HepG2 (cell line): ENCODE measurements around the gene FBXW12. TPM values are rescaled to one million over a fixed set of nuclear protein-coding genes. Genes with fewer than 3 reads are reported as not detected.
"Not testable (repeated sequence)": the region's sequence is repeated elsewhere in the genome, so short reads cannot be mapped to it uniquely, and the experiment has no call there.

ENCODE experiments used
- ATAC-seq: fragments of 200-7000 bp; cut with Tn5 transposase; 3 replicates; pipeline ENCODE4 v1.9.1; 2020; ENCODE audit warnings: mild to moderate bottlenecking, moderate library complexity
- BruUV-seq: library from RNA; stranded (reverse); fragments of 400-500 nt; replicated peaks from 2 replicates; lab custom pipeline; 2021; lab: Mats Ljungman, UMichigan
- CTCF ChIA-PET: fragments of 300-600 bp; formaldehyde crosslinking; extraction: SDS; loops from one replicate; lab custom pipeline; 2021; ENCODE audit warnings: low total read pairs, inconsistent platforms, low intra/inter-chr PET ratio; lab: Yijun Ruan, JAX
- POLR2A ChIA-PET: fragments of 350-600 bp; sonication (Branson Sonifier 250); formaldehyde crosslinking; loops from one replicate; lab custom pipeline; 2020; ENCODE audit warnings: antibody characterized with exemption, inconsistent platforms; lab: Yijun Ruan, JAX
- DNase-seq: peaks from one replicate; pipeline ENCODE4 v3.0.0-alpha.2; 2015; ENCODE audit warnings: low spot score
- FAIRE-seq: peaks from 3 replicates; lab custom pipeline; 2011; peaks lifted over from hg19 to GRCh38; lab: Jason Lieb, UNC
- H2AFZ ChIP-seq: one replicate; pipeline ENCODE4 v1.6.1; 2011; ENCODE audit warnings: low read length, inconsistent platforms
- H3K27ac ChIP-seq: fragments of 300-600 bp; 3 replicates; pipeline ENCODE4 v1.8.0; 2011; ENCODE audit warnings: mixed run types, mild to moderate bottlenecking, mixed read lengths, low read length, inconsistent platforms; ENCODE audit not compliant: insufficient read depth; ENCODE audit errors: extremely low read length
- H3K27me3 ChIP-seq, 2 experiments: fragments of 200-600 bp in 1 of 2; 2 replicates in 1 of 2; 3 replicates in 1 of 2; pipeline versions ENCODE4 v1.6.0 to v1.8.0; 2011; ENCODE audit warnings: low read length in 2 of 2, mild to moderate bottlenecking in 2 of 2, moderate library complexity in 2 of 2, inconsistent platforms in 1 of 2; ENCODE audit not compliant: insufficient read depth in 2 of 2, control insufficient read depth in 1 of 2
- H3K36me3 ChIP-seq, 2 experiments: fragments of 200-600 bp in 1 of 2; replicated peaks in 1 of 2; 2 replicates in 1 of 2; 3 replicates in 1 of 2; pipeline versions ENCODE4 v1.5.1 to v1.8.0; 2011; ENCODE audit warnings: low read length in 2 of 2, inconsistent platforms in 1 of 2; ENCODE audit not compliant: insufficient read depth in 2 of 2, control insufficient read depth in 1 of 2
- H3K4me1 ChIP-seq: 2 replicates; pipeline ENCODE4 v1.5.1; 2012; ENCODE audit warnings: low read length, inconsistent platforms; ENCODE audit not compliant: insufficient read depth
- H3K4me2 ChIP-seq: 2 replicates; pipeline ENCODE4 v1.6.0; 2011; ENCODE audit warnings: low read depth, low read length, inconsistent platforms
- H3K4me3 ChIP-seq, 3 experiments: fragments of 200-600 bp in 1 of 3; sonication (generic), shearing (Covaris generic) in 1 of 3; replicated peaks in 1 of 3; 2 replicates each; pipeline ENCODE4 v1.5.1; 2011 to 2016; ENCODE audit warnings: low read length in 3 of 3, inconsistent platforms in 2 of 3, low read depth in 2 of 3, mild to moderate bottlenecking in 2 of 3, control low read depth in 1 of 3, mixed read lengths in 1 of 3; ENCODE audit not compliant: insufficient read depth in 1 of 3
- H3K79me2 ChIP-seq: one replicate; pipeline ENCODE4 v1.6.1; 2011; ENCODE audit warnings: low read length, inconsistent platforms; ENCODE audit not compliant: insufficient read depth
- H3K9ac ChIP-seq: 2 replicates; pipeline ENCODE4 v1.6.0; 2011; ENCODE audit warnings: mild to moderate bottlenecking, low read depth, low read length, inconsistent platforms; ENCODE audit not compliant: insufficient read depth
- H3K9me3 ChIP-seq: 2 replicates; pipeline ENCODE4 v1.5.1; 2012; ENCODE audit warnings: mild to moderate bottlenecking, low read length
- H4K20me1 ChIP-seq: 2 replicates; pipeline ENCODE4 v1.6.0; 2011; ENCODE audit warnings: inconsistent platforms, mild to moderate bottlenecking, low read length, moderate library complexity; ENCODE audit not compliant: insufficient read depth
- WGBS: methylation state at CpG from one replicate; pipeline ENCODE4 v1.1.6; 2017; ENCODE audit warnings: low lambda C conversion rate; 5-methylcytosine and 5-hydroxymethylcytosine counted together
- in situ Hi-C: cut with HindIII; loops from 2 replicates; pipeline ENCODE4 v1.10.0; 2017; ENCODE audit warnings: low pct_unique_long_range_greater_than_20kb; ENCODE audit not compliant: extremely low pct_ligation_motif_present
- intact Hi-C: fragments of 100-400 bp; cut with micrococcal nuclease; formaldehyde crosslinking; loops from one replicate; pipeline ENCODE4 v1.10.0; 2022; ENCODE audit not compliant: unreplicated experiment
- polyA plus RNA-seq, 8 experiments: library from polyadenylated mRNA; depleted of rRNA in 3 of 8; stranded (reverse) in 7 of 8; unstranded in 1 of 8; fragments of >200 nt; fragmentation: Illumina TruSeq in 4 of 8; extraction: Trizol in 4 of 8; gene quantifications; 2 replicates each; pipeline versions ENCODE4 v1.2.1 to v1.2.3, GENCODE V29; 2011 to 2016; ENCODE audit warnings: low read depth in 4 of 8, missing spikeins in 1 of 8, mixed read lengths in 1 of 8; ENCODE audit not compliant: insufficient read depth in 1 of 8
- total RNA-seq, 5 experiments: library from RNA; depleted of rRNA; stranded (reverse); fragments of >200 nt; fragmentation: Illumina TruSeq; extraction: Trizol; gene quantifications; 2 replicates each; pipeline ENCODE4 v1.2.3, GENCODE V29; 2016; ENCODE audit warnings: low read depth in 1 of 5

The FBXW12 gene
- total and polyA plus RNA-seq, 2 of the 13 experiments (the other 11 are each of a cell fraction or from before 2014, with no cell fraction given) = not detected

DNA sequence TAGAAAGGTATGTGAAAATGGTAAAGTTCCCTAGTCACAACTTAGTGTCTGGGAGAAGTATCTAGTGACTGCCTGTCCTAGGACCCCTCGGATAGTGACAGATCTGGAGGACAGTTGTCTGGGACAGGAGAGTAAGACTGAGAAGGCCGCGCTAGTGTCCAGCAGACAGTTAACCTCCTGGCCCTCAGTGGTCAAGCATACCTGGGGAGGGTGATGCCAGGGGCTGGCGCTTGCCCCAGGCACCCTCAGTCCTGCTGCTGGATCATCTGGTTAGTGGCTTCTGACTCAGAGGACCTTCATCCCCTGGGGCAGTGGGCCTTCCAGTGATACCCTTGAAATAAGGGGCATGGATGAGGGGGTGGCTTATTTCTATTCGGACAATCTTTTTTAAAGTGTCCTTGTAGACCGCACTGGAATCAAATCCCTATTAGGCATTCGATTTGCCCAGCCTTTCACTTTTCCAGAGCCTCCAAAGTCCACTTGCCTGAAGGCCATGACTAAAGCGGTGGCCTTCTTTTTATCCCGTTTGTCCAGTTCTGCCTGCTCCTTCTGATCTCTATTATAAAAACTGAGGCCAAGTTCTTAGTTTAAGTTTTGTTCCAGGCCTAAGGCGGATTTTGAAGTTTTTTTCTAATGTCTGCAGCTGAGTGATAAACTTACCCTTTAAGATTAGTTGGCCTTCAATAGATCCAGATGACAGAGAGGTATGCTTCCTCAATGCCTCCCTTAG is 40.1 kb upstream of the FBXW12 start:
- H3K27me3 ChIP-seq = peaks cover 0 to 15% of the 10 kb centered on the region in 2 experiments; a peak in 2 of 5 replicates
- ATAC-seq, H3K27ac ChIP-seq, H2AFZ ChIP-seq, H3K4me1 ChIP-seq, in situ Hi-C loops, BruUV-seq, intact Hi-C loops, POLR2A ChIA-PET, FAIRE-seq, H3K36me3 ChIP-seq, H3K9me3 ChIP-seq, CTCF ChIA-PET, H3K4me3 ChIP-seq, DNase-seq, H3K4me2 ChIP-seq, H4K20me1 ChIP-seq, H3K9ac ChIP-seq, H3K79me2 ChIP-seq: not testable (repeated sequence)
- 33% methylated on average over 9 of the region's 10 CpGs for WGBS

DNA sequence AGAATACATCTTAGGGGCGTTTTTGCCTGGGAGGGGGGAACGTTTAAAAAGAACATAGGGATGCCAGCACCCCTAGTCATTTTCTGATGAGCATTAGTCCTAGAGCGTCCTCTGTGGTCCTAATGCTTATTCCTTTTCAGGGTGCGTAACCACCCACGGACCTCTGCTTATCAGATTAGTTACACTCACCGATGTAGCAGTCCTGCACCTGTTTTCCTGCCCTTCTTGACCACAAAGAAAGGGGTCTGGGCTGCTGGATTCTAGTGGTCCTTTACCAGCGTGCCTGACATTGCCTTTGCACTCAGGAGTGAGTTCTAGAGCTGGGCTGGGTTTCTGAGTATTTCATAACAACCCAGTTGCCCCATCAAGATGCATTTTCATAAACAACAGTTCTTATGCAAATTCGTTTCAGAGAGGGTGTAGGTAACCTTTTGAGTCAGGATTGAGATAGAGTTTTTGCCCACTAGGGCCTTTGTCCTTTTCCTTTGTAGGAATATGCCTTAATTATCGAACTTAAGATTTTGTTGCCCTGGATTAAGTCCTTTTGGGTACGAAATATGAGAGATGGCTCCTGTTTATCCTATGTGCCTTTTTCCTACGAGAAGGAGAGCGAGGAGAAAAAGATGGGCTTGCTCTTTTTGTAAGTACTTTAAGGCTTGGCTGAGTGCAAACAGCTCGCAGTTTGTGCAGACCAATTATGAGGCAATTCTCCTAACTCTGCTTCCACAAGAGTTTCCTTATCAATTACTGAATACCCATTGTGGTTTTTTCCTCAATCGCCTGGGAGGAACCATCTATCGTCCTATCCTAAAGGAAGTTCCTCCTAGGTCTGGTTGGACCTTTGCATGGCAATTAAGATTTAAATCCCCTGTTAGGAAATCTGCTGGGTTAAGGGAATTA is 38.4 kb upstream of the FBXW12 start, which contains the start of gene SPINK8:
Gene SPINK8 (minus strand): TSS at position 316 of the 900 bp plus-strand sequence. CDS start 5,320 bp downstream, outside the sequence.
- FAIRE-seq, H3K79me2 ChIP-seq, H4K20me1 ChIP-seq, H3K27ac ChIP-seq, H2AFZ ChIP-seq, H3K9me3 ChIP-seq, BruUV-seq, H3K4me1 ChIP-seq, H3K4me3 ChIP-seq, POLR2A ChIA-PET, H3K36me3 ChIP-seq, H3K9ac ChIP-seq, CTCF ChIA-PET, in situ Hi-C loops, DNase-seq, intact Hi-C loops, H3K4me2 ChIP-seq, ATAC-seq: not testable (repeated sequence)
- 13% methylated on average over 15 of the region's 15 CpGs for WGBS
- H3K27me3 ChIP-seq = peaks cover 0 to 15% of the 10 kb centered on the region in 2 experiments; a peak in 2 of 5 replicates
